Measurements from ENCODE around the gene MIPOL1. TPM values are rescaled to one million over a fixed set of nuclear protein-coding genes. Genes with fewer than 3 reads are reported as not detected.

MIPOL1 gene
- total and polyA plus RNA-seq, 2 of the 13 experiments (the other 11 are each of a cell fraction or from before 2014, with no cell fraction given): 8.6 to 34.2 TPM

DNA sequence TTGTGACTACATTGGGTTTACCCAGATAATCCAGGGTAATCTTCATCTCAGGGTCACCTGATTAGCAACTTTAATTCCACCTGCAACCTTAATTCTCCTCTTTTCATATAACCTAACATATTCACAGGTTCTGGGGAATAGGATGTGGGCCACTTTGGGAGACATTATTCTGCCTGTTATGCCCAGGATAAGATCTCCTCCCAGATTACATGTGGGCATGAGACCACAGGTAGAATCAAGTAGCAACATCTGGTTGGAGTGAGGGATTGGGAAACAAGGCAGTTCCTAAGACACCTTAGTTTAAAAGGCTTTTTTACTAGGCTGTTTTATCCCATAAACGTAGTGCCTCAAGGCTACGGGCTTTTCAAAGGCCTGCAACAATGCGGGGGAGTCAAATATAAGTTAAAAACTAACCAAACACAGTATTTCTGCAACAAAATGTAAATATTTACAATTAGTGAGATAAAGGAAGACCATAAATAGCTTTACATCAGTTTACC lies 215.8 kb downstream of the MIPOL1 start (continued):
- TF ChIP-seq, protein P1, sequence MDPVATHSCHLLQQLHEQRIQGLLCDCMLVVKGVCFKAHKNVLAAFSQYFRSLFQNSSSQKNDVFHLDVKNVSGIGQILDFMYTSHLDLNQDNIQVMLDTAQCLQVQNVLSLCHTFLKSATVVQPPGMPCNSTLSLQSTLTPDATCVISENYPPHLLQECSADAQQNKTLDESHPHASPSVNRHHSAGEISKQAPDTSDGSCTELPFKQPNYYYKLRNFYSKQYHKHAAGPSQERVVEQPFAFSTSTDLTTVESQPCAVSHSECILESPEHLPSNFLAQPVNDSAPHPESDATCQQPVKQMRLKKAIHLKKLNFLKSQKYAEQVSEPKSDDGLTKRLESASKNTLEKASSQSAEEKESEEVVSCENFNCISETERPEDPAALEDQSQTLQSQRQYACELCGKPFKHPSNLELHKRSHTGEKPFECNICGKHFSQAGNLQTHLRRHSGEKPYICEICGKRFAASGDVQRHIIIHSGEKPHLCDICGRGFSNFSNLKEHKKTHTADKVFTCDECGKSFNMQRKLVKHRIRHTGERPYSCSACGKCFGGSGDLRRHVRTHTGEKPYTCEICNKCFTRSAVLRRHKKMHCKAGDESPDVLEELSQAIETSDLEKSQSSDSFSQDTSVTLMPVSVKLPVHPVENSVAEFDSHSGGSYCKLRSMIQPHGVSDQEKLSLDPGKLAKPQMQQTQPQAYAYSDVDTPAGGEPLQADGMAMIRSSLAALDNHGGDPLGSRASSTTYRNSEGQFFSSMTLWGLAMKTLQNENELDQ (CRISPR knock-in tag; IDR thresholded peaks at IDR 0.05; ENCODE audit: borderline replicate concordance): no peak
- TF ChIP-seq, protein P2, sequence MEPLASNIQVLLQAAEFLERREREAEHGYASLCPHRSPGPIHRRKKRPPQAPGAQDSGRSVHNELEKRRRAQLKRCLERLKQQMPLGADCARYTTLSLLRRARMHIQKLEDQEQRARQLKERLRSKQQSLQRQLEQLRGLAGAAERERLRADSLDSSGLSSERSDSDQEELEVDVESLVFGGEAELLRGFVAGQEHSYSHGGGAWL (CRISPR knock-in tag; IDR thresholded peaks at IDR 0.05): no peak
- TF ChIP-seq, protein P3, sequence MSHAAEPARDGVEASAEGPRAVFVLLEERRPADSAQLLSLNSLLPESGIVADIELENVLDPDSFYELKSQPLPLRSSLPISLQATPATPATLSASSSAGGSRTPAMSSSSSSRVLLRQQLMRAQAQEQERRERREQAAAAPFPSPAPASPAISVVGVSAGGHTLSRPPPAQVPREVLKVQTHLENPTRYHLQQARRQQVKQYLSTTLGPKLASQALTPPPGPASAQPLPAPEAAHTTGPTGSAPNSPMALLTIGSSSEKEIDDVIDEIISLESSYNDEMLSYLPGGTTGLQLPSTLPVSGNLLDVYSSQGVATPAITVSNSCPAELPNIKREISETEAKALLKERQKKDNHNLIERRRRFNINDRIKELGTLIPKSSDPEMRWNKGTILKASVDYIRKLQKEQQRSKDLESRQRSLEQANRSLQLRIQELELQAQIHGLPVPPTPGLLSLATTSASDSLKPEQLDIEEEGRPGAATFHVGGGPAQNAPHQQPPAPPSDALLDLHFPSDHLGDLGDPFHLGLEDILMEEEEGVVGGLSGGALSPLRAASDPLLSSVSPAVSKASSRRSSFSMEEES (CRISPR knock-in tag; IDR thresholded peaks at IDR 0.05): no peak
- TF ChIP-seq TSC22D2 (CRISPR knock-in tag; IDR thresholded peaks at IDR 0.05; ENCODE audit: borderline replicate concordance) (no peak), HOXD1 (CRISPR knock-in tag; IDR thresholded peaks at IDR 0.05) (no peak), HMG20B (CRISPR knock-in tag; conservative IDR thresholded peaks at IDR 0.05) (no peak; the same call in 1 of the 2 replicates), SRSF9 (IDR thresholded peaks at IDR 0.05; ENCODE audit: borderline replicate concordance, insufficient read depth, low read depth, low read length, poor library complexity, severe bottlenecking) (no peak), ARHGAP35 (CRISPR knock-in tag; IDR thresholded peaks at IDR 0.05; ENCODE audit: borderline replicate concordance) (no peak), ZNF337 (CRISPR knock-in tag; IDR thresholded peaks at IDR 0.05; ENCODE audit: borderline replicate concordance, low read depth) (0 out of 2 replicates have a peak, but pooled peaks have one; percentile 81), MED8 (CRISPR knock-in tag; IDR thresholded peaks at IDR 0.05; ENCODE audit: insufficient replicate concordance) (no peak), MTF2 (CRISPR knock-in tag; IDR thresholded peaks at IDR 0.05; ENCODE audit: borderline replicate concordance) (no peak), PHF5A (CRISPR knock-in tag; IDR thresholded peaks at IDR 0.05; ENCODE audit: low read depth, unreplicated experiment) (no peak), SMAD9 (CRISPR knock-in tag; IDR thresholded peaks at IDR 0.05) (no peak), NFIC (IDR thresholded peaks at IDR 0.05; ENCODE audit: low read length) (peak; percentile 87; the same call in 1 of the 2 replicates), MTF1 (CRISPR knock-in tag; IDR thresholded peaks at IDR 0.05) (no peak), NKX3-1 (CRISPR knock-in tag; IDR thresholded peaks at IDR 0.05) (no peak), ZNF761 (CRISPR knock-in tag; conservative IDR thresholded peaks at IDR 0.05) (no peak), ZNF432 (CRISPR knock-in tag; IDR thresholded peaks at IDR 0.05; ENCODE audit: borderline replicate concordance) (no peak), AGO2 (optimal IDR thresholded peaks at IDR 0.05; ENCODE audit: low read depth, low read length) (no peak), ZNF235 (CRISPR knock-in tag; IDR thresholded peaks at IDR 0.05; ENCODE audit: borderline replicate concordance) (no peak)
- TF ChIP-seq, protein P4, sequence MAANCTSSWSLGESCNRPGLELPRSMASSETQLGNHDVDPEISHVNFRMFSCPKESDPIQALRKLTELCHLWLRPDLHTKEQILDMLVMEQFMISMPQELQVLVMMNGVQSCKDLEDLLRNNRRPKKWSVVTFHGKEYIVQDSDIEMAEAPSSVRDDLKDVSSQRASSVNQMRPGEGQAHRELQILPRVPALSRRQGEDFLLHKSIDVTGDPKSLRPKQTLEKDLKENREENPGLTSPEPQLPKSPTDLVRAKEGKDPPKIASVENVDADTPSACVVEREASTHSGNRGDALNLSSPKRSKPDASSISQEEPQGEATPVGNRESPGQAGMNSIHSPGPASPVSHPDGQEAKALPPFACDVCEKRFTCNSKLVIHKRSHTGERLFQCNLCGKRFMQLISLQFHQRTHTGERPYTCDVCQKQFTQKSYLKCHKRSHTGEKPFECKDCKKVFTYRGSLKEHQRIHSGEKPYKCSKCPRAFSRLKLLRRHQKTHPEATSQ (CRISPR knock-in tag; IDR thresholded peaks at IDR 0.05; ENCODE audit: borderline replicate concordance): 0 out of 2 replicates have a peak, but pooled peaks have one; percentile 32
- TF ChIP-seq, protein P5, sequence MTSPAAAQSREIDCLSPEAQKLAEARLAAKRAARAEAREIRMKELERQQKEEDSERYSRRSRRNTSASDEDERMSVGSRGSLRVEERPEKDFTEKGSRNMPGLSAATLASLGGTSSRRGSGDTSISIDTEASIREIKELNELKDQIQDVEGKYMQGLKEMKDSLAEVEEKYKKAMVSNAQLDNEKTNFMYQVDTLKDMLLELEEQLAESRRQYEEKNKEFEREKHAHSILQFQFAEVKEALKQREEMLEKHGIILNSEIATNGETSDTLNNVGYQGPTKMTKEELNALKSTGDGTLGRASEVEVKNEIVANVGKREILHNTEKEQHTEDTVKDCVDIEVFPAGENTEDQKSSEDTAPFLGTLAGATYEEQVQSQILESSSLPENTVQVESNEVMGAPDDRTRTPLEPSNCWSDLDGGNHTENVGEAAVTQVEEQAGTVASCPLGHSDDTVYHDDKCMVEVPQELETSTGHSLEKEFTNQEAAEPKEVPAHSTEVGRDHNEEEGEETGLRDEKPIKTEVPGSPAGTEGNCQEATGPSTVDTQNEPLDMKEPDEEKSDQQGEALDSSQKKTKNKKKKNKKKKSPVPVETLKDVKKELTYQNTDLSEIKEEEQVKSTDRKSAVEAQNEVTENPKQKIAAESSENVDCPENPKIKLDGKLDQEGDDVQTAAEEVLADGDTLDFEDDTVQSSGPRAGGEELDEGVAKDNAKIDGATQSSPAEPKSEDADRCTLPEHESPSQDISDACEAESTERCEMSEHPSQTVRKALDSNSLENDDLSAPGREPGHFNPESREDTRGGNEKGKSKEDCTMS (CRISPR knock-in tag; conservative IDR thresholded peaks at IDR 0.05): 0 out of 2 replicates have a peak, but pooled peaks have one; percentile 71
